Fibroblast of peridontal ligament (primary cell): ENCODE data around the gene ZNF597.
"Not testable (repeated sequence)": the region's sequence is repeated elsewhere in the genome, so short reads cannot be mapped to it uniquely, and the experiment has no call there.

Experiments
- DNase-seq: peaks from one replicate; pipeline ENCODE4 v3.0.0-alpha.2; 2010; ENCODE audit errors: extremely low read depth

Gene ZNF597

DNA sequence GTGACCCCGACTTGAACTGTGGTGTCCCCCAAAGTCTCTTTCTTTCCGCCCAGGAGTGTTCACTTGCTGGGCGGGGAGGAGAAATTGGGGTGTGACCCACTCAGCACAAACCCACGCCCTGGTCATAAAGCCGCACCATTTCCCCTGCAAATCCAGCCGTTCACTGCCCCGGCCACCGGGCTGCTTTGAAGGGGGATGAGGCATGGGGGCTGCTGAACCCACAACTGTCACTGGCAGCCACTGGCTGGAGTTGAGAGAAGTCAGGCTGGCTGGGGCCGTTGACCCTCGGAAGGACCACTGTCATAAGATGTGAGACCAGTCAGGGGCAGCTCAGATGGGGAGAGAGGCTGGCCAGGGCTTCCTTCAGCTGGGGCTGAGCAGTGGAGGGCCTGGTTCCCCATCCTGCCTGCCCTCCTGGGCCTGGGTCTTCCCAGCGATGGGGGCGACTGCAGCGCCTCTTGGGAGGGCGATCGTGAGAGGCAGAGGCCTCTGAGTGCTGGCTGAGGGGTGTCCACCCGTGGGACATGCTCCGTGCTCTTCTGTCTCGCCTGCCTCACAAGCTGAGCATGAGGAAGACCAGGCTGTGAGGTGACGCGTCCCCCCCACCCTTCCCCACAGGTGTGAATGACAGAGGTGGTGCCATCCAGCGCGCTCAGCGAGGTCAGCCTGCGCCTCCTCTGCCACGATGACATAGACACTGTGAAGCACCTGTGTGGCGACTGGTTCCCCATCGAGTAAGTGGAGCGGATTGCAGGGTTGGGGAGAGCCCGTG, 32.5 kb upstream of the ZNF597 start:
- no peak for DNase-seq

- not testable (repeated sequence) for DNase-seq
Observed at GRCh38 chr16:3474870-3475269, 31.6 kb upstream of the ZNF597 start.

GRCh38 chr16:3474136-3474779, 31.0 kb upstream of the ZNF597 start:
- no peak for DNase-seq

DNA sequence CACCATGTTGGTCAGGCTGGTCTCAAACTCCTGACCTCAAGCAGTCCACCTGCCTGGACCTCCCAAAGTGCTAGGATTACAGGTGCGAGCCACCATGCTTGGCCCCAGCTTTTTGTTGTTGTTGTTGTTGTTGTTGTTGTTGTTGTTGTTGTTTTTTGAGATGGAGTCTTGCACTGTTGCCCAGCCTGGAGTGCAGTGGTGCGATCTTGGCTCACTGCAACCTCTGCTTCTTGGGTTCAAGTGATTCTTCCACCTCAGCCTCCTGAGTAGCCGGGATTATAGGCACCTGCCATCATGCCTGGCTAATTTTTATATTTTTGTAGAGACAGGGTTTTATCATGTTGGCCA, 30.3 kb upstream of the ZNF597 start:
- DNase-seq: not testable (repeated sequence)

- DNase-seq: peak; percentile 8
Observed at GRCh38 chr16:3472878-3473595, 29.7 kb upstream of the ZNF597 start.

DNA sequence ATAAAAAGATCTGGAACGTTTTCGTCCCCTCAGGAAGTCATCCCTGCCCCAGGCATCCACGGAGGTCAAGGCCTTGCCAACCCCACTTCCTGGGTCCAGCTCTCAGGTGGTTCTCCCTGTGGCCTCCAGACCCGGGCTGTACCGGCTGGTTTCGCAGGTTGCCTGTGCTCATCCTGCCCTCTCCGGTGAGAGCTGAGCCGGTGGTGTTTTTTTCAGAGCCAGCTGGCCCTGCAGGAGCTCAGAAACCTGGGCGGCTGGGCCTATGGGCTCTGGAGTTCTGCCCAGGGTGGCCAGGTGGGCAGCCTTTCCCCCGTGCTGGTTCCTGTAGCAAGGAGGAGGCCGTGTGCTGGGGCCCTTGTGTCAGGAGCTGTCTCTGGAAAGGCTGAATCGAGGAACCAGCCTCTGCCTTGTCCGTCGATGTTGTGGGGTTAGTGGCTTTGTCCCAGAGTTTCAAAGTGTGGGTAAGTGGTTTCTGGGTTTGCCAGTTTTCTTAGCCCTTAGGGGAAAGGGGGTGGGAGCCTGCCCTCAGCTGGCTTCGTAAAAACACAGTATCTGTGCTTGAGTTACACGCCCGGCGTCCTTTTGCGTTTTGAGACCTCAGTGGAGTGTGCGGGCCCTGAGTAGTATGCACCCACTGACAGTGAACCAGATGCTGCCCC, 28.3 kb upstream of the ZNF597 start:
- DNase-seq: no peak

GRCh38 chr16:3470723-3471122, 27.4 kb upstream of the ZNF597 start:
- no peak for DNase-seq

GRCh38 chr16:3469736-3470135, 26.4 kb upstream of the ZNF597 start:
- no peak for DNase-seq

- no peak for DNase-seq
Observed at GRCh38 chr16:3468501-3468900, 25.2 kb upstream of the ZNF597 start.

- peak; percentile 52 for DNase-seq
Observed at GRCh38 chr16:3467921-3468320, 24.6 kb upstream of the ZNF597 start.

DNA sequence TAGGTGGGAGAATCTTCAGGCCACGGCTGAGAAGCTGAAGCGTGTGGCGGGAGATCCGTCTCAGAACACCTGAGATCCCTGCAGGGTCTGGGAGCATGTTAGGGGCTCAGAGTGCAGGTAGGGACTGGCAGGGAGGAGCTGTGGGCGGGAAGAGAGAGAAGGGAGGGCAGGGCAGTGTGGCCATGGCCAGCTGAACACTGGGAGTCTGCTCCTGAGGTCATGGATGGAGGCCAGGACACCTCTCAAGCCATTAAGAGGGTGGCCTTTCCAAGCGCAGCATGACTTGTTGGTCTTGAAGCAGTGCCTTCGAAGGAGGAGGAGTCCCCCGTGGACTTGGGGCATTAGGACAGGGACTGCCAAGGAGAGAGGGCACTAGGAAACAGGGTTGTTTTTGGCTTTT, 23.9 kb upstream of the ZNF597 start:
- DNase-seq: no peak

GRCh38 chr16:3465911-3466584, 22.7 kb upstream of the ZNF597 start:
- DNase-seq: no peak

DNA sequence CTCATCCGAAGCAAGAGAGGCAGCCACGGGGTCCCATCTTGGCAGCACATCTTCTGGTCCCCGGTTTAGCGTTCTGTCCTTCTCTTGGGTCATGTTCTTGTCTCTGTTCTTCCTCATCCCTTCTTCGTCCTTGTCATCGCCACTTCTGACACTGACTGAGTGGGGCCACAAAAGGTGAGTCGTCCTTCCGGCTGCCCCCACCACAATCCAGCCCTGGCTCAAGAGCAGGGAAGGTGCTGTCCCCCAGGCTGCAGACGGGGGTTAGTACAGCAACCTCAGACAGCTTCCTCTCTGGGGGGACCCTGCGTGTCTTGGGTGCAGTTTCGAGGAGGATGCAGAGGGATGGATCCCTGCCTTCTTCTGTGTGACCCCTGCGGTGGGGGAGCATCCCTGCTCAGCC, 22.0 kb upstream of the ZNF597 start:
- no peak for DNase-seq

GRCh38 chr16:3461151-3461550, 17.8 kb upstream of the ZNF597 start:
- DNase-seq: no peak

- no peak for DNase-seq
Observed at GRCh38 chr16:3460585-3460984, 17.3 kb upstream of the ZNF597 start.

DNA sequence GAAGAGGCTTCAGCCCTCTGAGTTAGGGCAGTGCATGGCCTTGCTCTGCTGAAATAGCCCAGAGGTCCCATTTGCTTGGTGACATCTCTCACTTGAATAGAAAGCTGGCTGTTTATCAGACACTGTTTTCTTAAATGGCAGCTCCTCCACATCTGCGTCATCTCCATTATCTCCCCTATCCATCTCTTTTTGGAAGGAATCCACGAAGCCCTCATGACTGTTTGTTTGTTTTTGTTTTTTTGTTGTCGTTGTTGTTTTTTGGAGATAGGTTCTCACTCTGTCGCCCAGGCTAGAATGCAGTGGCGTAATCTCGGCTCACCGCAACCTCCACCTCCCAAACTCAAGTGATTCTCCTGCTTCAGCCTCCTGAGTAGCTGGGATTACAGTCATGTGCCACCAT, 16.8 kb upstream of the ZNF597 start:
- no peak for DNase-seq

DNA sequence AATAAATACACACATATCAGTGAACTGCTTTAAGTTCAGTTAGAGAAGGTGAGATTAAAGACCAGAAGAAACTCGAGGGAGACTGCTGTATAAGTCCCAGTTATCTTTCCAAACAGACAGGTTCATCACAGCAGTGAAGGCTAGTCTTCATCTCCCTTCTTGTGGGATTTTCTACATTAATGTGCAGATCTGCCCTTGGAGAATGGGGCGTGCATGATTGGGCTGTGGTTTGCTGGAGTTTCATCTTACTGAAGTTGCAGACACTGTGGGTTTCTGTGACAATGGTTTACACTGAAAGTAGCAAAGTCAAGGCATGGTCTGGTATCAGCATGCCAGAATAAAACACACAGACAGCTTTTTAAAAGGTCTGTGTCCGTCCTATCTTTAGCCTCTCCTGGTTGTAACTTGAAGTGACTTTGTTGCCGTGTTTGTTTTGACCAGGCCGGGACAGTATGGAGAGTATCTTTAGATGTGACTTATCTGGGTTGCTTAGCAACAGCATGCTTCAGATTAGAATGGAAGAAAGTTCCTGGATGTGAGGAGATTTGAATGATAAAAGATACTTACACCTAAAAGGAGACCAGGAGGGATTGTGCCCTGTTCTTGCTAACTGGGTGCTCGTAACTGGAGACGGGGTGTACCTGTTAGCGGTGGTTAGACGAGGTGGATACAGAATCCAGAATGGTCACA, 16.2 kb upstream of the ZNF597 start:
- DNase-seq: peak; percentile 41

DNA sequence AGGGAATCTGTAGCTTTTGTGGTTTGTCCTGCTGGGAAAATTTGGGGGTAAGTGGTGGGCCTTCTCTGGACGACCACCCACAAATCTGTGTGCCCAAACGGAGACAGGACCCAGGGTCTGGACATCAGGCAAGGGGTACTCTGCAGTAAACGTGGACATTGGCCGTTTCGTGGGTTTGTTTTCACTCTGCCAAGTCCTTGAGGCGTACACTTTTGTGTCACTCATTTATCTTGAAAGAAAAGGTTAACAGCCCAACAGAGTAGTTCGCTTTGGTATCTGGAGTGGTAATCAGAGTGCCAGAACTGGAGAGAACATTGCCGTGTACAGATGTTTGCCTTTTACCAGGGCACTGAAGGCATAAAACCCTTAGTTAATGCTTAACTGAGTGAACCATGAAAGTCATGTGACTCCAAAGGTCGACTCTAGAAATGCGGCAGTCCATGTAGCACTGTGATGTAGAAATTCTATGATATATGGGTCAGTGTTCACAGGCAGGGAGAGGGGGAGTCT, 15.6 kb upstream of the ZNF597 start:
- peak; percentile 38 for DNase-seq

DNA sequence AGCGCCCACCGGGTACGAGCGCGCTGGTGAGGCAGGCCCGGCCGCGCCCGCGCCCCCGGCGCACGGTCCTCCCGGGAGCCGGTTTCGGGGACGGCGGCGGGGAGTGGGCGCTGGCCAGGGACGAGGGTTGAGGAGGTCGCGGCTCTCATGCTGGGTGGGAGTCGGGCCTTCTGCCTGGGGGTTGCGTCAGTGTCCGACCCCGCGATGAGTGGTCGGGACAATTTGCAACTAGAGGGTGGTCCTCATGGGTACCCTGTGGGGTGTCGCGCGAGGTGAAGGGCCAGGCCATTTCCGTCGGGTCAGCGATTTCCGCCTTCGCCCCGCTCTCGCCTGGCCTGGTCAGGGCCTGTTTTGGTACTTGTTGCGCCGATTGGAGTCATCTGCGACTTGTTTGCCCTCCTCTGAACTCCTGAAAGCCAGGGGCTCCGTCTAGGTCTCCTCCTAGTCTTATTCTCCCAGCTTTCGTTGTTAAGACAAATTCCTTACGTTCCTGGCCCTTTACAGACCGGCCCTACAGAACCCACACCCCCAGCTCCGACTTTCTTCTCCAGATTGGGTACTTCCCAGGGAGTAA, 15.1 kb upstream of the ZNF597 start:
- peak; percentile 51 for DNase-seq

- peak; percentile 78 for DNase-seq
Observed at GRCh38 chr16:3457434-3458252, 14.3 kb upstream of the ZNF597 start.
